ENCODE data around the gene CDKAL1.
"Not testable (repeated sequence)": the region's sequence is repeated elsewhere in the genome, so short reads cannot be mapped to it uniquely, and the experiment has no call there.

CDKAL1 gene

GRCh38 chr6:21173031-21173430 lies 638.8 kb downstream of the CDKAL1 start:
- no peak for DNase-seq (ENCODE audit: low read depth in 2 of 2)

GRCh38 chr6:21173678-21174077 lies 639.4 kb downstream of the CDKAL1 start:
- DNase-seq (ENCODE audit: low read depth in 2 of 2), result no peak

- no peak for DNase-seq (ENCODE audit: low read depth in 2 of 2)
These were observed 641.9 kb downstream of the CDKAL1 start for GRCh38 chr6:21176197-21176596.

- DNase-seq (ENCODE audit: low read depth in 2 of 2), result no peak
These were observed 645.9 kb downstream of the CDKAL1 start for GRCh38 chr6:21180155-21180554.

- no peak for DNase-seq (ENCODE audit: low read depth in 2 of 2)
These were observed 646.6 kb downstream of the CDKAL1 start for GRCh38 chr6:21180800-21181337.

- no peak for DNase-seq (ENCODE audit: low read depth in 2 of 2)
These were observed 647.6 kb downstream of the CDKAL1 start for GRCh38 chr6:21181866-21182265.

GRCh38 chr6:21182589-21182988 lies 648.3 kb downstream of the CDKAL1 start:
- DNase-seq (ENCODE audit: low read depth in 2 of 2), result no peak

- no peak for DNase-seq (ENCODE audit: low read depth in 2 of 2)
These were observed 651.7 kb downstream of the CDKAL1 start for GRCh38 chr6:21185861-21186478.

- DNase-seq (ENCODE audit: low read depth in 2 of 2), result no peak
These were observed 652.3 kb downstream of the CDKAL1 start for GRCh38 chr6:21186479-21187055.

- DNase-seq (ENCODE audit: low read depth in 2 of 2), result no peak
These were observed 653.2 kb downstream of the CDKAL1 start for GRCh38 chr6:21187485-21187884.

- no peak for DNase-seq (ENCODE audit: low read depth in 2 of 2)
These were observed 654.4 kb downstream of the CDKAL1 start for GRCh38 chr6:21188505-21189223.

GRCh38 chr6:21189759-21190158 lies 655.5 kb downstream of the CDKAL1 start:
- DNase-seq (ENCODE audit: low read depth in 2 of 2), result no peak

- no peak for DNase-seq (ENCODE audit: low read depth in 2 of 2)
These were observed 656.4 kb downstream of the CDKAL1 start for GRCh38 chr6:21190701-21191100.

- no peak for DNase-seq (ENCODE audit: low read depth in 2 of 2)
These were observed 659.7 kb downstream of the CDKAL1 start for GRCh38 chr6:21193790-21194475.

- DNase-seq (ENCODE audit: low read depth in 2 of 2), result not testable (repeated sequence)
These were observed 661.0 kb downstream of the CDKAL1 start for GRCh38 chr6:21195301-21195700.

- DNase-seq (ENCODE audit: low read depth in 2 of 2), result no peak
These were observed 663.9 kb downstream of the CDKAL1 start for GRCh38 chr6:21198032-21198640.

- no peak for DNase-seq (ENCODE audit: low read depth in 2 of 2)
These were observed 665.0 kb downstream of the CDKAL1 start for GRCh38 chr6:21199262-21199661.

- no peak for DNase-seq (ENCODE audit: low read depth in 2 of 2)
These were observed 666.0 kb downstream of the CDKAL1 start for GRCh38 chr6:21200134-21200870.

GRCh38 chr6:21201187-21201586 lies 666.9 kb downstream of the CDKAL1 start:
- no peak for DNase-seq (ENCODE audit: low read depth in 2 of 2)

- no peak for DNase-seq (ENCODE audit: low read depth in 2 of 2)
These were observed 667.5 kb downstream of the CDKAL1 start for GRCh38 chr6:21201637-21202350.

- no peak for DNase-seq (ENCODE audit: low read depth in 2 of 2)
These were observed 668.3 kb downstream of the CDKAL1 start for GRCh38 chr6:21202521-21202920.

All from stimulated activated CD8-positive, alpha-beta memory T cell treated with anti-CD3 and anti-CD28 coated beads, Interleukin-7, amount 100 ng/mL, for 4 hours (primary cell).